Lower leg skin (tissue), 3 donors: ENCODE data around the gene GGT6.

Experiments used
- POLR2A ChIP-seq, 2 donors: fragments of 450-650 bp; IDR thresholded peaks; one replicate each; pipeline ENCODE4 v1.6.1; 2016 to 2017; ENCODE audit warnings: antibody characterized with exemption in 2 of 2, mild to moderate bottlenecking in 1 of 2, moderate library complexity in 1 of 2
- TF ChIP-seq, protein P1 (sequence below), 3 donors: fragments of 450-650 bp; IDR thresholded peaks; one replicate each; pipeline ENCODE4 v1.5.1; 2016; ENCODE audit warnings: antibody characterized with exemption in 3 of 3, mild to moderate bottlenecking in 3 of 3, moderate library complexity in 2 of 3

DNA sequence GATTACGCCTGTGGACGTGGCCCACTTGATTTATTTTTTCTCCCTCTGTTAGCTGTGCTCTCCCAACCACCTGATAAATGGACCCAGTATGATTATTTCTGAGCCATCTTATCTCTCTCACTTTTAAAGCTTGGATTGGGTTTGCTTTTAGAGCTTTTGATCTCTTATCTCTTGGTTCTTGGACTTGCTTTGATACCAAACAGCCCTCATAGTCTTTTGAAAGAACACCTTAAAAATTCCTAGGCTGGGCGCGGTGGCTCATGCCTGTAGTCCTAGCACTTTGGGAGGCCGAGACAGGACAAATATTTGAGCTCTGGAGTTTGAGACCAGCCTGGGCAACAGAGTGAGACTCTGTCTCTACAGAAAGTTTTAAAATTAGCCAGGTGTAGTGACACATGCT lies 49.8 kb upstream of the GGT6 start:
- TF ChIP-seq, protein P1, sequence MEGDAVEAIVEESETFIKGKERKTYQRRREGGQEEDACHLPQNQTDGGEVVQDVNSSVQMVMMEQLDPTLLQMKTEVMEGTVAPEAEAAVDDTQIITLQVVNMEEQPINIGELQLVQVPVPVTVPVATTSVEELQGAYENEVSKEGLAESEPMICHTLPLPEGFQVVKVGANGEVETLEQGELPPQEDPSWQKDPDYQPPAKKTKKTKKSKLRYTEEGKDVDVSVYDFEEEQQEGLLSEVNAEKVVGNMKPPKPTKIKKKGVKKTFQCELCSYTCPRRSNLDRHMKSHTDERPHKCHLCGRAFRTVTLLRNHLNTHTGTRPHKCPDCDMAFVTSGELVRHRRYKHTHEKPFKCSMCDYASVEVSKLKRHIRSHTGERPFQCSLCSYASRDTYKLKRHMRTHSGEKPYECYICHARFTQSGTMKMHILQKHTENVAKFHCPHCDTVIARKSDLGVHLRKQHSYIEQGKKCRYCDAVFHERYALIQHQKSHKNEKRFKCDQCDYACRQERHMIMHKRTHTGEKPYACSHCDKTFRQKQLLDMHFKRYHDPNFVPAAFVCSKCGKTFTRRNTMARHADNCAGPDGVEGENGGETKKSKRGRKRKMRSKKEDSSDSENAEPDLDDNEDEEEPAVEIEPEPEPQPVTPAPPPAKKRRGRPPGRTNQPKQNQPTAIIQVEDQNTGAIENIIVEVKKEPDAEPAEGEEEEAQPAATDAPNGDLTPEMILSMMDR (IDR thresholded peaks at IDR 0.05), result no peak
- no peak for TF ChIP-seq POLR2A (IDR thresholded peaks at IDR 0.05)
